Lower lobe of right lung (tissue), 2 donors: ENCODE data around the gene CMTR2. TPM values are rescaled to one million over a fixed set of nuclear protein-coding genes. Genes with fewer than 3 reads are reported as not detected.
A peak's percentile ranks its signal among the peaks of the same experiment; 100 is the strongest.
"Not testable (repeated sequence)": the region's sequence is repeated elsewhere in the genome, so short reads cannot be mapped to it uniquely, and the experiment has no call there.

Experiments used
- ATAC-seq, 2 donors: fragments of 200-7000 bp; cut with Tn5 transposase; one replicate each; pipeline ENCODE4 v1.9.1; 2020 to 2022; ENCODE audit warnings: mild to moderate bottlenecking in 2 of 2, moderate library complexity in 2 of 2
- DNase-seq: peaks from one replicate; pipeline ENCODE4 v3.0.0-alpha.2; 2020
- H3K27ac ChIP-seq: fragments of 200-600 bp; one replicate; pipeline ENCODE4 v1.8.0; 2022
- H3K27me3 ChIP-seq: fragments of 200-600 bp; one replicate; pipeline ENCODE4 v1.8.0; 2022; ENCODE audit warnings: low read depth
- H3K36me3 ChIP-seq: fragments of 200-600 bp; one replicate; pipeline ENCODE4 v1.8.0; 2022; ENCODE audit warnings: mild to moderate bottlenecking
- H3K4me1 ChIP-seq: fragments of 200-600 bp; one replicate; pipeline ENCODE4 v1.8.0; 2022
- H3K4me3 ChIP-seq: fragments of 200-600 bp; one replicate; pipeline ENCODE4 v1.8.0; 2022; ENCODE audit warnings: mild to moderate bottlenecking
- H3K9me3 ChIP-seq: fragments of 200-600 bp; one replicate; pipeline ENCODE4 v1.8.0; 2022
- intact Hi-C: fragments of 100-400 bp; cut with DNase I; formaldehyde crosslinking; loops from one replicate; pipeline ENCODE4 v1.11.0; 2022
- total RNA-seq: library from RNA; stranded (reverse); fragmentation: NEBNext Ultra II Directional; extraction: Animal tissue kit (Norgen Biotek cat#: 25700); gene quantifications from one replicate; pipeline ENCODE4 v1.2.1, GENCODE V29; 2021
- TF ChIP-seq, protein P1 (sequence below): fragments of 200-600 bp; IDR thresholded peaks from one replicate; pipeline ENCODE4 v1.8.0; 2022; ENCODE audit warnings: antibody characterized with exemption, mild to moderate bottlenecking
- donor health status: DM: no; HTN: yes; CAD: no; lungs with severe emphysema.

The CMTR2 gene
- total RNA-seq, 1 donor from 2014 or later = 23.4 TPM

DNA sequence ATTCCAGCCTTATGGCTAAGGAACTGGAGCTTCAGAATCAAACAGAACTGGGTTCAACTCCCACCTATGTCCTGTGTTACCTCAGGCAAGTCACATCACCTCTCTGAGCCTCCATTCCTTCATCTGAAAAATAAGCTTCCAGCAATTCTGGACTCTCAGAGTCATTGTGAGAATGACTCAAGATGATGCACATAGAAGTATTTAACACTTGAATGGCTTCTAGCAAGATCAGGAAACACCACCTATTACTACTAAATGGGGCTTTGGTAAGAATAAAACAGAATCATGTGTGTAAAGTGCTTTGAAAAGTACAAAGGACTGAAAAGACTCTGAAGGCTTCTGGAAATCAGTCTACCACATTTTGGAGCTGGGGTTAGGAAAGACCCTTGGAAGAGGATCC is 38.5 kb upstream of the CMTR2 start:
- intact Hi-C loops = no loop called here
- Histone ChIP-seq H3K27me3 (no peaks in the 10 kb centered on the region), H3K27ac (no peak overlapping the region), H3K4me3 (no peak overlapping the region), H3K4me1 (no peaks in the 10 kb centered on the region), H3K9me3 (no peaks in the 10 kb centered on the region), H3K36me3 (no peaks in the 10 kb centered on the region)
- no peak for DNase-seq
- TF ChIP-seq, protein P1, sequence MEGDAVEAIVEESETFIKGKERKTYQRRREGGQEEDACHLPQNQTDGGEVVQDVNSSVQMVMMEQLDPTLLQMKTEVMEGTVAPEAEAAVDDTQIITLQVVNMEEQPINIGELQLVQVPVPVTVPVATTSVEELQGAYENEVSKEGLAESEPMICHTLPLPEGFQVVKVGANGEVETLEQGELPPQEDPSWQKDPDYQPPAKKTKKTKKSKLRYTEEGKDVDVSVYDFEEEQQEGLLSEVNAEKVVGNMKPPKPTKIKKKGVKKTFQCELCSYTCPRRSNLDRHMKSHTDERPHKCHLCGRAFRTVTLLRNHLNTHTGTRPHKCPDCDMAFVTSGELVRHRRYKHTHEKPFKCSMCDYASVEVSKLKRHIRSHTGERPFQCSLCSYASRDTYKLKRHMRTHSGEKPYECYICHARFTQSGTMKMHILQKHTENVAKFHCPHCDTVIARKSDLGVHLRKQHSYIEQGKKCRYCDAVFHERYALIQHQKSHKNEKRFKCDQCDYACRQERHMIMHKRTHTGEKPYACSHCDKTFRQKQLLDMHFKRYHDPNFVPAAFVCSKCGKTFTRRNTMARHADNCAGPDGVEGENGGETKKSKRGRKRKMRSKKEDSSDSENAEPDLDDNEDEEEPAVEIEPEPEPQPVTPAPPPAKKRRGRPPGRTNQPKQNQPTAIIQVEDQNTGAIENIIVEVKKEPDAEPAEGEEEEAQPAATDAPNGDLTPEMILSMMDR = no peak
- no peak for ATAC-seq

DNA sequence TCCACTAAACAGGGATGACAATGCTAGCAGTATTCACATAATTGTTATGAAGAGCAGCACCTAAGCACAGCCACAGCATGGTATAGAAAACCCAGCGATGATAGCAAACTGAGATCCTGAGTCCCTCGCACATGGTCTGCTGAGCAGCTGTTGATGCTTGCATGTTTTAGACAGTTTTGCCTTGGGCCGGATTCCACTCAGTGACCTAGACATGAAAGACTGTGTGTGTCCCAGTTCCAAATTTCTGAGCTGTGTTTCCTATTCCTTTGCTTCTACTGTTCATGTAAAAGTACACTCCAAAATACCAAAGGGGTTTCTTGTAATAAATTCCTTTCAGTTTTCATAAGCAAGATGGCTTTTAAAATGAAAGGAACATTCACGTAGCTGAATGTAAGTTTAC is 30.8 kb upstream of the CMTR2 start:
- H3K9me3 ChIP-seq = no peaks in the 10 kb centered on the region
- H3K4me1 ChIP-seq = no peaks in the 10 kb centered on the region
- no peaks in the 10 kb centered on the region for H3K36me3 ChIP-seq
- TF ChIP-seq, protein P1 = no peak
- H3K27ac ChIP-seq = no peak overlapping the region
- no peak overlapping the region for H3K4me3 ChIP-seq
- DNase-seq (no peak), ATAC-seq (no peak)
- intact Hi-C loops = no loop called here
- no peaks in the 10 kb centered on the region for H3K27me3 ChIP-seq

DNA sequence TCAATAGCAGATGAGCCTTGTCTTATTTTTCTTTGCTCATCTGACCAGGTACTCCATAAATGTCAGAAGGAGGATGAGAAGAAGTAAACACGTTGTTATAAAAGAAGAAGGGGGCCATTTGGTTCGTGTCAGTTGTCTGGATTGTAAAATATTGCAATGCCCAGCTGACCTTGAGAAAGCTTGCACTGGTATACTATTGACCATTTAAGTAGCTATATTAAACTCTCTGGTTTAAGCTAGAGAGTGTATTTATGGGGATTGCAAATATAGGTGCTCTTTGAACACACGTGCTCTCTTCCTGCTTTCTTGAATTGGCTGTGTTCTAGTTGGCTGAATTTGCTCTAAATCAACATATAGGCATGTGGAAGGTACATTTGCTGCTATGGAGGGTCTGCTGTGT is 26.1 kb upstream of the CMTR2 start:
- H3K9me3 ChIP-seq = no peaks in the 10 kb centered on the region
- no peaks in the 10 kb centered on the region for H3K4me1 ChIP-seq
- no peak for DNase-seq
- ATAC-seq = no peak
- intact Hi-C loops = no loop called here
- H3K27me3 ChIP-seq = no peaks in the 10 kb centered on the region
- no peaks in the 10 kb centered on the region for H3K36me3 ChIP-seq
- TF ChIP-seq, protein P1 = no peak
- H3K4me3 ChIP-seq = no peak overlapping the region
- H3K27ac ChIP-seq = no peak overlapping the region

DNA sequence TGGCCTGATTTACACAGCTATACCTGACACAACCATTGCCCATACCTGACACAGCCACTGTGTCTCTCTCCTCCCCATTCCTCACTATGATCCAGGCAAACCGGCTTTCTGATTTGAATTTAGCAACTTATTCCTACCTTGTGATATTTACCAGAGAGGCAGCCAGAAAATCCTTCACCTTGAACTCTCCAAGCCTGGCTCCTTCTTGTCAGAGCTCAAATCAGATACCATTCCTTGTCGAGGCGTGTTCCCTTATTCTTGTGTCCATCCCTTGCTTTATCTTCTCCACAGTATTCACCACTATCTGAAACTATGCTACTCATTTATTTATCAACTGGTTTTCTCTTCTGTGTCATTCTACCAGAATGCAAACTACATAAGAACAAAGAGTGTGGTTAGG is 24.4 kb upstream of the CMTR2 start:
- intact Hi-C loops = not testable (repeated sequence)

GRCh38 chr16:71311553-71312158 is 22.5 kb upstream of the CMTR2 start:
- H3K9me3 ChIP-seq = no peaks in the 10 kb centered on the region
- H3K27ac ChIP-seq = no peak overlapping the region
- DNase-seq = no peak
- H3K4me1 ChIP-seq = no peaks in the 10 kb centered on the region
- intact Hi-C loops = no loop called here
- H3K36me3 ChIP-seq = no peaks in the 10 kb centered on the region
- H3K27me3 ChIP-seq = no peaks in the 10 kb centered on the region
- TF ChIP-seq, protein P1 = peak; percentile 81
- H3K4me3 ChIP-seq = no peak overlapping the region
- peak in 1 of 2 donors; percentile 19 for ATAC-seq

More for the DNA sequence above, 24.4 kb upstream of the CMTR2 start:
- H3K27ac ChIP-seq, H3K4me3 ChIP-seq, H3K9me3 ChIP-seq, H3K4me1 ChIP-seq, DNase-seq, H3K27me3 ChIP-seq, ATAC-seq, H3K36me3 ChIP-seq: not testable (repeated sequence)

DNA sequence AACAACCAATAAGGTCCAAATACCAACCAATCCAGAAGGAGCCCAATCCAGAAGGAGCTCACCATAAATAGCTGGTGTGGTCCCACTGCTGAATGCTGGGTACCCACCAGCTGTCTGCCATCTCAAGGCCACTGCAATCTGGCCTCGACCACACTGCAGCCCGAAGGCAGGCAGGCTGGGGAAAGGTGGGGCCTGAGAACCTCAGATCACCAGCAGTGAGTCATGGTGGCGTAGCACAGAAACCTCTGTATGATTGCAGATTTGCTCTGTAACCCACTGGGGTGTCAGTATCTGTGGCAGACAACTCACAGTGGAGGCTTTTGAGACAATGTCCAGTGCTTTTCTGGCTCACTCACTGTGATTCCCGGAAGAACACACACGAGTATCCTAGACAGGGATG is 14.7 kb upstream of the CMTR2 start:
- Histone ChIP-seq H3K27ac (no peak overlapping the region), H3K27me3 (peaks cover 5% of the 10 kb centered on the region), H3K9me3 (no peaks in the 10 kb centered on the region), H3K36me3 (no peaks in the 10 kb centered on the region), H3K4me3 (no peak overlapping the region), H3K4me1 (no peaks in the 10 kb centered on the region)
- DNase-seq (no peak), ATAC-seq (no peak)
- intact Hi-C loops = no loop called here
- TF ChIP-seq, protein P1 = no peak
